Measurements from ENCODE around the gene FAM90A1. TPM values are rescaled to one million over a fixed set of nuclear protein-coding genes. Genes with fewer than 3 reads are reported as not detected.
"Not testable (repeated sequence)": the region's sequence is repeated elsewhere in the genome, so short reads cannot be mapped to it uniquely, and the experiment has no call there.

The FAM90A1 gene
- total RNA-seq, 1 experiment from 2014 or later = not detected

- H3K4me1 ChIP-seq (ENCODE audit: insufficient read depth, low read length, poor library complexity, severe bottlenecking); BruUV-seq (replicated peaks); H3K36me3 ChIP-seq (ENCODE audit: insufficient read depth, low read length, poor library complexity, severe bottlenecking); H3K4me3 ChIP-seq (ENCODE audit: low read depth, low read length, poor library complexity, severe bottlenecking); H3K9me3 ChIP-seq (ENCODE audit: low read depth, low read length, poor library complexity, severe bottlenecking); H3K27ac ChIP-seq (ENCODE audit: low read depth, low read length, poor library complexity, severe bottlenecking); POLR2A ChIA-PET (ENCODE audit: low non-redundant PET); H3K27me3 ChIP-seq (replicated peaks; ENCODE audit: insufficient read depth, low read depth, low read length, poor library complexity): not testable (repeated sequence)
- CTCF ChIA-PET = interaction anchor here (0.6 to 1.0 kb wide), 6 partner anchors 12 to 328 kb away, joined by 3 to 4 read pairs (median 3); no protein-coding TSS in a partner anchor
- peak; percentile 69 for TF ChIP-seq CTCF (conservative IDR thresholded peaks at IDR 0.05; ENCODE audit: low read depth, low read length)
- peak; percentile 42 for DNase-seq (ENCODE audit: low spot score)
- intact Hi-C loops (cut with micrococcal nuclease; ENCODE audit: unreplicated experiment) = loop anchor here (10.0 kb wide), 1 partner anchor 187 kb away; no protein-coding TSS in a partner anchor
Observed at GRCh38 chr12:8231666-8232608, 4.5 kb upstream of the FAM90A1 start.

GRCh38 chr12:8231049-8231448 is 3.6 kb upstream of the FAM90A1 start:
- CTCF ChIA-PET = interaction anchor here (0.6 to 1.0 kb wide), 6 partner anchors 12 to 327 kb away, joined by 3 to 4 read pairs (median 3); no protein-coding TSS in a partner anchor
- BruUV-seq (replicated peaks); H3K4me1 ChIP-seq (ENCODE audit: insufficient read depth, low read length, poor library complexity, severe bottlenecking); H3K27me3 ChIP-seq (replicated peaks; ENCODE audit: insufficient read depth, low read depth, low read length, poor library complexity); DNase-seq (ENCODE audit: low spot score); H3K27ac ChIP-seq (ENCODE audit: low read depth, low read length, poor library complexity, severe bottlenecking); H3K9me3 ChIP-seq (ENCODE audit: low read depth, low read length, poor library complexity, severe bottlenecking); POLR2A ChIA-PET (ENCODE audit: low non-redundant PET); H3K4me3 ChIP-seq (ENCODE audit: low read depth, low read length, poor library complexity, severe bottlenecking); H3K36me3 ChIP-seq (ENCODE audit: insufficient read depth, low read length, poor library complexity, severe bottlenecking): not testable (repeated sequence)
- intact Hi-C loops (cut with micrococcal nuclease; ENCODE audit: unreplicated experiment) = loop anchor here (10.0 kb wide), 1 partner anchor 186 kb away; no protein-coding TSS in a partner anchor

GRCh38 chr12:8229486-8229885 is 2.1 kb upstream of the FAM90A1 start:
- H3K4me3 ChIP-seq (ENCODE audit: low read depth, low read length, poor library complexity, severe bottlenecking); POLR2A ChIA-PET (ENCODE audit: low non-redundant PET); H3K9me3 ChIP-seq (ENCODE audit: low read depth, low read length, poor library complexity, severe bottlenecking); H3K36me3 ChIP-seq (ENCODE audit: insufficient read depth, low read length, poor library complexity, severe bottlenecking); CTCF ChIA-PET; intact Hi-C loops (cut with micrococcal nuclease; ENCODE audit: unreplicated experiment); H3K4me1 ChIP-seq (ENCODE audit: insufficient read depth, low read length, poor library complexity, severe bottlenecking); H3K27ac ChIP-seq (ENCODE audit: low read depth, low read length, poor library complexity, severe bottlenecking); H3K27me3 ChIP-seq (replicated peaks; ENCODE audit: insufficient read depth, low read depth, low read length, poor library complexity); DNase-seq (ENCODE audit: low spot score): not testable (repeated sequence)
- BruUV-seq (replicated peaks) = TSS peak; percentile 29

- H3K27me3 ChIP-seq (replicated peaks; ENCODE audit: insufficient read depth, low read depth, low read length, poor library complexity); H3K27ac ChIP-seq (ENCODE audit: low read depth, low read length, poor library complexity, severe bottlenecking); intact Hi-C loops (cut with micrococcal nuclease; ENCODE audit: unreplicated experiment); CTCF ChIA-PET; H3K36me3 ChIP-seq (ENCODE audit: insufficient read depth, low read length, poor library complexity, severe bottlenecking); H3K4me3 ChIP-seq (ENCODE audit: low read depth, low read length, poor library complexity, severe bottlenecking); H3K4me1 ChIP-seq (ENCODE audit: insufficient read depth, low read length, poor library complexity, severe bottlenecking); H3K9me3 ChIP-seq (ENCODE audit: low read depth, low read length, poor library complexity, severe bottlenecking); DNase-seq (ENCODE audit: low spot score); BruUV-seq (replicated peaks); POLR2A ChIA-PET (ENCODE audit: low non-redundant PET): not testable (repeated sequence)
Observed at GRCh38 chr12:8228607-8229006, 1.2 kb upstream of the FAM90A1 start.

GRCh38 chr12:8227732-8228077 is 287 bp upstream of the FAM90A1 start:
- DNase-seq (ENCODE audit: low spot score); H3K27ac ChIP-seq (ENCODE audit: low read depth, low read length, poor library complexity, severe bottlenecking); H3K27me3 ChIP-seq (replicated peaks; ENCODE audit: insufficient read depth, low read depth, low read length, poor library complexity); H3K9me3 ChIP-seq (ENCODE audit: low read depth, low read length, poor library complexity, severe bottlenecking); intact Hi-C loops (cut with micrococcal nuclease; ENCODE audit: unreplicated experiment); POLR2A ChIA-PET (ENCODE audit: low non-redundant PET); H3K4me3 ChIP-seq (ENCODE audit: low read depth, low read length, poor library complexity, severe bottlenecking); H3K36me3 ChIP-seq (ENCODE audit: insufficient read depth, low read length, poor library complexity, severe bottlenecking); H3K4me1 ChIP-seq (ENCODE audit: insufficient read depth, low read length, poor library complexity, severe bottlenecking): not testable (repeated sequence)
- TSS peak; percentile 64 for BruUV-seq (replicated peaks)
- CTCF ChIA-PET = interaction anchor here (0.6 kb wide), 1 partner anchor 426 kb away, joined by 4 read pairs; no protein-coding TSS in a partner anchor

All from A673 (cell line).